HG02981 (cell line): Measurements from ENCODE around the gene CLSTN2.

Experiments used
- ATAC-seq: cut with Tn5 transposase; IDR thresholded peaks from one replicate; pipeline ENCODE4 v1.9.1; 2021; ENCODE audit warnings: mild to moderate bottlenecking, moderate library complexity; ENCODE audit not compliant: unreplicated experiment

The CLSTN2 gene

DNA sequence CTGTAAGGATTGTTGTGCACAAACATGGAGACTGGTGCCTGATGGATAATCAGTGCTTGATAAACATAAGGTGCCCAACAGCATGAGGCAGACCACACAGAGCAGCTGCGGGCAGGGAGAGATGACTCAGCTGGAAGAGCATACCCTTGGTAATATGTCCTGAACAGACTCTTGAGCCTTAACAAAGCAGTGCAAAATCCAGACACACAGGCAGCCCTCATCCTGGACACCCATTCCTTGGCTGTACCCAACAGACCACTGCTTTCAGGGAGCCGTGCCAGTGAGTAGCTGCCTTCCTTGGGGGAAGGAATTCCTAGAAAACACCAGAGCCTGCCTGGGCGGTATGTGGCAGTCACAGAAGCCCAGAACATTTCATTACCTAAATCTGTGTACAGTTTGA lies 156.2 kb downstream of the CLSTN2 start:
- no peak for ATAC-seq

GRCh38 chr3:140092848-140093536 lies 158.0 kb downstream of the CLSTN2 start:
- no peak for ATAC-seq

GRCh38 chr3:140093742-140094141 lies 158.8 kb downstream of the CLSTN2 start:
- ATAC-seq, result no peak

GRCh38 chr3:140094487-140094886 lies 159.5 kb downstream of the CLSTN2 start:
- no peak for ATAC-seq

- ATAC-seq, result no peak
Observed at GRCh38 chr3:140096037-140096436, 161.1 kb downstream of the CLSTN2 start.

DNA sequence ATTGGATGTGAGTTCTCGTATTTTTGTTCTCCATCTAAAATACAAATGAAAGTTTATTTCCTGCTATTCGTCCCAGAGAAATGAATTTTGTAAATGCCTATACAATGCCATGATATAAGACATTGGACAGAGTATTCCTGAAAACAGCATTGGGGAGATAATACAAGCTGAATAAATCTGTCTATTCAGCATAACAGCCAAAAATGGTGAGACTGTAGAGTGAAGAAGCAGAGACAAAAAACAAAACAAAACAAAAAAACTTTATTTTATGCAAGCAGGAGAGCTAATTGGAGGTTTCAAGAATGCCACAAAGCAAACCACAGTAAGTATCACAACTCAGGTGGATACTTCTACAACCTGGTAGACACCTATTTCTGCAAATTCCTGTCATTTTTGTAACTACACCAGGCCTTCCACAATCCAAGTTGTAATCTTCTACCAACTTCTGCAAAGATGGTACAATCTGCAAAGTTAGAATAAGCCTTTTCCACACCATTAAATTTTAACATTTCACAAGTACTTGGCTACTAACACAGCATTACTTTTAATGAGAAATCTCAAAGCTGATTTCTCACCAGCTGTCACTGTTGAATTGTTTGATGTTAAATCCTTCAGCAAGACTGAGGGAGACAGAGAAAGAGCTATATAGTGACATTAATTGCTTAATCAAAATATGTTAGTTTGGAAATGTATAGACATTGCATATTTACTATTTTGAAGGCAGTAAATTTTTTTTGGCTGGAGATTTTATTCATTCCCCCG lies 163.1 kb downstream of the CLSTN2 start:
- ATAC-seq, result no peak

DNA sequence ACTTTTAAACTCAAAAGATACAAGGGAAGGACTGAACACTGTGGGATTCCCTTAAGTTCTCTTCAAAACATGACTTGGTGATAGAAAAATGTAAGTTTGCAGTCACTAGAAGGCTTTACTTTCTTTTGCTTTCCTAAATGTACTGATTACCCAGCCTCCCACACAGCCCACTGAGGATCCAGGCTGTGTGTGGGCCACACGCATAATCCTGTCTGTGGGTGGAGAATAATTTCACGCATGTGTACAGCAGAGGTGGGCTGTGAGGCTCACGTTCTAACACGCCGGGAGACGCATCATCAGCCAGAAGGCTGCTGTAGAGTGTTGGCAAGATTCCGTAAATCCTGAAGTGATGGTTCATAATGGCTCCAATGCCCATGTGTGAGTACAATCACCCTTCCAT lies 165.5 kb downstream of the CLSTN2 start:
- no peak for ATAC-seq

DNA sequence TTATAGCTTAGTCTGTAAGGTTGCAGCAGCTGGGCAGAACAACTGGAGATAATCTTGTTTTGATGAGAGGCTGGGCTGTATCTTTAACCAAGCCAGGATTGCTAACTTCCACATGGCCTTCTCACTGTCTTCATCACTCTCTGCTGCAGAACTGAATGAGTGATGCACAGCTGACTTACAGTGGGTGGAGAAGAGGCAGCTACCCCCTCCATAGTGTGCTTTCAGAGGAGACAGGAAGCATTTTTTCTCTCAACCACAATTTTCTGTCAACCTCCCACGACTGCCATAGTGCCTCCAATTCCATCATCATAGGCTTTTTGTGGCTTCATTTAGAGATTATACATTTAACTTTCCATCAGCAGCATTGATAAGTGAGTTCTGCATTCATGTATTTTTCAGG lies 168.2 kb downstream of the CLSTN2 start:
- ATAC-seq, result no peak

- ATAC-seq, result no peak
Observed at GRCh38 chr3:140103986-140104645, 169.1 kb downstream of the CLSTN2 start.

- ATAC-seq, result no peak
Observed at GRCh38 chr3:140113996-140114788, 179.2 kb downstream of the CLSTN2 start.

DNA sequence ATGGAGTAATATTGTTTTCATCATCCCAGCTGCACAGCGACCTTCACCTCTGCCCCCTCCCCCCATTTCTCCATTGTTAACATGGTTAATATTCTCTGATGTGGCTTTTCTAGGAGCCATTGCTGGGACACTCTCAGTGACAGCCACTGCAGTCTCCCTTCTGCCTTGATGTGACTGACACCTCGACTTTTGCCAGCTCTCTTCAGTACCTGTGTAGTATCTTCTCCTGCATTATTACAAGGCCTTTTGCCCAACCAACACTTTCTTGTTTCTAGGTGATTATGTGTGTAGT lies 179.8 kb downstream of the CLSTN2 start:
- ATAC-seq, result no peak

GRCh38 chr3:140117096-140117526 lies 182.1 kb downstream of the CLSTN2 start:
- no peak for ATAC-seq

- ATAC-seq, result no peak
Observed at GRCh38 chr3:140122183-140122582, 187.2 kb downstream of the CLSTN2 start.

- peak; percentile 10 for ATAC-seq
Observed at GRCh38 chr3:140128217-140128616, 193.2 kb downstream of the CLSTN2 start.

DNA sequence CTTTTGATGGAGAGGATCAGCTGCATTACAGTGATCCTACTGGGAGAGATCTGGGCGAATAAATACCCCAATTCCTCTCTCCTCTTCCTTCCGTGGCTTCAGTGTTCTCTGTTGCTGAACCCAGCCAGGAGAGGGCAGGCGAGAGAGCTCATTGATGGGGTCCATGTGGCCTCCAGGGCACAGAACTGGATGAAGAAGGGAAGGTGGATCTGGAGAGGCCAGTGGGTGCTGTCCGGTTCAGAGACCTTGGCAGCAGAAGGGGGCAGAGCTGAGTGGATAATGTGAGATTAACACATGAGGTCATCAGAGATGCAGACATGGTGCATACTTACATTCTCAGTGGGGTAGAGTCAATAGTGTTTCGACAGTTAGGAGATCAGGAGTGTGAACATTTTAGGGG lies 193.6 kb downstream of the CLSTN2 start:
- ATAC-seq, result peak; percentile 57

DNA sequence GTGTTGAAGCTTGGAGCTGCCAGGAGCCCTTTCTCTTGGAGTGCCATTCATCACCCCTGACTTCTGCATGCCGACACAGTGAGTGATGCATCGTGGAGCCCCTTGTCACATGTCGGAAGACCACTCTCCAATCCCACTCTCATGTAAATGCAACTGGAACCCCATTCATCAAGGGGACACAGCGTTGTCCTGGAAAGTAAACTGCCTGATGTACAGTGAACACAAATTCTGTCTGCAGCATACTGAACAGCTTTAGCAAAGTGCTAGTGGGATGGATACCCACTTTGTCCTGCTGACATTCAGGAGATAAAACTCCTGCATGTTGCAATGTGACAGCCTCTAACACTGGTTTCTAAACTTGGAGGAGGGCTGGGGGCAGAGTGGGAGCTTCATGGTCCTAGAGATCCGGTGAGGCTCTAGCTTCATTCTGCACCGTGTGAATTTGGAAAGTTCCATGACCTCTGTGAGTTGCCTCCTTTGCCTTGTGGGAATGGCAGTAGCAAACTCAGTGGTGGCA lies 194.8 kb downstream of the CLSTN2 start:
- ATAC-seq, result no peak

GRCh38 chr3:140131895-140132294 lies 196.9 kb downstream of the CLSTN2 start:
- no peak for ATAC-seq

- ATAC-seq, result no peak
Observed at GRCh38 chr3:140134231-140134965, 199.4 kb downstream of the CLSTN2 start.

DNA sequence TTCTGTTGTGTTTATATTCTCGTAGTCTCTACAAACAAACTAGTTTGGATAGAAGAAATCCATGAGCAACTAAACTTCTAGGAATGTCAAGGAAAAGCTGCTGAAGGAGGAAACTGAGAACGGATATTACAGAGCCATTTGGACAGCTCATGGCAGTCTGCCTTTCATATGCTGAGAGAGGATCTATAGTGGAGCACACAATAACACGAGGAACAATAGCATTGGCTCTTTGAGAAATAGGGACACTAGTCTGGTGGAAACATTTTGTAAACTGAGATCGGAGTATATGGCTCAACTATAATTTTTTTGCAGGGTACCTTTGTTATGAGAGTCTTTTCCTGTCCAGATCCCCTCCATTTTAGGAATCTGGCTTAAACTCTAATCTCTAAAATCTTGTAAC lies 200.5 kb downstream of the CLSTN2 start:
- ATAC-seq, result no peak

DNA sequence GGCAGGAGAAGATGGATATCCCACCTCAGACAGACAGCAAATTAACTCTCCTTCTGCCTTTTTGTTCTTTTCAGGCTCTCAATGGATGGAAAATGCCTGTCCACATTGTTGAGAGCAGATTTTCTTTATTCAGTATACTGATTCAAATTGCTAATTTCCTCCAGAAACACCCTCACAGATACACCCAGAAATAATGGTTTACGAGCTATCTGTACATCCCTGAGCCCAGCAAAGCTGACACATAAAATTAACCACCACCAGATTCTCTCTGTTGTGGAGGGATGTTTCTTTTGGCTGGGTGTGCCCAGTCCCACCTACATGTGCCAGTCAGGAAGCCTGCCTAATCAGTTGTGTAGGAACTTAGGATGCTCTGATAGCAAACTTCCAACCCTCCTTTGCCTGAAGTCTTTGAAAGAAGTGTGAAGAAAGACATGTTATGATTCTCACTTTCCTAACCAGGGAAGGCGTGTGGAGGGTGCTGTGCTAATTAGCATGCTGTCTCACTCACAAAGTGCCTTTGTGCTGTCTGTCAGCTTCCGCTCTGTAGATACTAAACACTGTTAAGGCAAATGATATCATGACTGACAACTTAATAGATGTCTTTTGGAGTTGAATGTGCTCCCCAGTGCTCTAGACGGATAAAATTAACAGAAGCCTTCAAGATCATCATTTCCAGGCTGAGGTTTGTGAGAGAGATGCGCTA lies 208.5 kb downstream of the CLSTN2 start:
- no peak for ATAC-seq
